GM21528 (cell line): Measurements from ENCODE around the gene TMEM51.

Source experiments
- ATAC-seq: cut with Tn5 transposase; IDR thresholded peaks from one replicate; pipeline ENCODE4 v1.9.1; 2021; ENCODE audit warnings: mild to moderate bottlenecking, moderate library complexity; ENCODE audit not compliant: unreplicated experiment, low FRiP score

The TMEM51 gene

GRCh38 chr1:15236321-15236721 lies 82.8 kb downstream of the TMEM51 start:
- no peak for ATAC-seq

- ATAC-seq = no peak
Observed at GRCh38 chr1:15236746-15237145, 83.2 kb downstream of the TMEM51 start.

- ATAC-seq = no peak
Observed at GRCh38 chr1:15238789-15239188, 85.2 kb downstream of the TMEM51 start.

GRCh38 chr1:15242766-15243165 lies 89.2 kb downstream of the TMEM51 start:
- ATAC-seq = no peak

- no peak for ATAC-seq
Observed at GRCh38 chr1:15243275-15244043, 89.9 kb downstream of the TMEM51 start.

GRCh38 chr1:15244813-15245212 lies 91.3 kb downstream of the TMEM51 start:
- no peak for ATAC-seq

GRCh38 chr1:15245593-15246360 lies 92.2 kb downstream of the TMEM51 start:
- ATAC-seq = no peak

GRCh38 chr1:15246960-15247614 lies 93.5 kb downstream of the TMEM51 start, which contains the start of gene FHAD1:
Gene FHAD1, plus strand, starts transcription at chr1:15247223. Its CDS starts 4,562 bp downstream, at chr1:15251785.
- peak; percentile 56 for ATAC-seq

GRCh38 chr1:15248216-15248615 lies 94.7 kb downstream of the TMEM51 start:
- no peak for ATAC-seq

- ATAC-seq = no peak
Observed at GRCh38 chr1:15249081-15249480, 95.5 kb downstream of the TMEM51 start.

- ATAC-seq = no peak
Observed at GRCh38 chr1:15251857-15252835, 98.6 kb downstream of the TMEM51 start.

GRCh38 chr1:15254559-15254958 lies 101.0 kb downstream of the TMEM51 start:
- no peak for ATAC-seq

GRCh38 chr1:15255582-15256149 lies 102.1 kb downstream of the TMEM51 start:
- no peak for ATAC-seq

- no peak for ATAC-seq
Observed at GRCh38 chr1:15256584-15256983, 103.0 kb downstream of the TMEM51 start.

- ATAC-seq = no peak
Observed at GRCh38 chr1:15257309-15257708, 103.8 kb downstream of the TMEM51 start.

GRCh38 chr1:15258833-15259621 lies 105.5 kb downstream of the TMEM51 start:
- no peak for ATAC-seq

- ATAC-seq = no peak
Observed at GRCh38 chr1:15259622-15260007, 106.1 kb downstream of the TMEM51 start.

- ATAC-seq = no peak
Observed at GRCh38 chr1:15260418-15261154, 107.0 kb downstream of the TMEM51 start.
